Measurements from ENCODE around the gene WDR48.

- TF ChIP-seq POLR2AphosphoS5 (IDR thresholded peaks at IDR 0.05): no peak
- TF ChIP-seq TAF1 (IDR thresholded peaks at IDR 0.05; ENCODE audit: low read depth): no peak
- TF ChIP-seq, protein P1, sequence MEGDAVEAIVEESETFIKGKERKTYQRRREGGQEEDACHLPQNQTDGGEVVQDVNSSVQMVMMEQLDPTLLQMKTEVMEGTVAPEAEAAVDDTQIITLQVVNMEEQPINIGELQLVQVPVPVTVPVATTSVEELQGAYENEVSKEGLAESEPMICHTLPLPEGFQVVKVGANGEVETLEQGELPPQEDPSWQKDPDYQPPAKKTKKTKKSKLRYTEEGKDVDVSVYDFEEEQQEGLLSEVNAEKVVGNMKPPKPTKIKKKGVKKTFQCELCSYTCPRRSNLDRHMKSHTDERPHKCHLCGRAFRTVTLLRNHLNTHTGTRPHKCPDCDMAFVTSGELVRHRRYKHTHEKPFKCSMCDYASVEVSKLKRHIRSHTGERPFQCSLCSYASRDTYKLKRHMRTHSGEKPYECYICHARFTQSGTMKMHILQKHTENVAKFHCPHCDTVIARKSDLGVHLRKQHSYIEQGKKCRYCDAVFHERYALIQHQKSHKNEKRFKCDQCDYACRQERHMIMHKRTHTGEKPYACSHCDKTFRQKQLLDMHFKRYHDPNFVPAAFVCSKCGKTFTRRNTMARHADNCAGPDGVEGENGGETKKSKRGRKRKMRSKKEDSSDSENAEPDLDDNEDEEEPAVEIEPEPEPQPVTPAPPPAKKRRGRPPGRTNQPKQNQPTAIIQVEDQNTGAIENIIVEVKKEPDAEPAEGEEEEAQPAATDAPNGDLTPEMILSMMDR (IDR thresholded peaks at IDR 0.05; ENCODE audit: poor library complexity, severe bottlenecking): no peak
- TF ChIP-seq SMC3 (conservative IDR thresholded peaks at IDR 0.05; ENCODE audit: poor library complexity): no peak
- no peak for TF ChIP-seq EZH2 (IDR thresholded peaks at IDR 0.05; ENCODE audit: borderline replicate concordance, insufficient read depth, low read length, poor library complexity, severe bottlenecking)
- TF ChIP-seq EP300 (conservative IDR thresholded peaks at IDR 0.05; ENCODE audit: poor library complexity, severe bottlenecking): no peak
- TF ChIP-seq REST (IDR thresholded peaks at IDR 0.05; ENCODE audit: borderline replicate concordance): no peak
- TF ChIP-seq MXI1 (conservative IDR thresholded peaks at IDR 0.05; ENCODE audit: poor library complexity, severe bottlenecking): no peak
- TF ChIP-seq RAD21 (conservative IDR thresholded peaks at IDR 0.05): no peak
These were observed 38.5 kb upstream of the WDR48 start for GRCh38 chr3:39013289-39013688.

All from neural cell (in vitro differentiated cells).